ENCODE measurements around the gene EGFL6.

Gene EGFL6

GRCh38 chrX:13655674-13656073, 86.3 kb downstream of the EGFL6 start:
- no peak overlapping the region for H3K27ac ChIP-seq
- no peaks in the 10 kb centered on the region for H3K9me3 ChIP-seq (ENCODE audit: severe bottlenecking)
- no peaks in the 10 kb centered on the region for H3K36me3 ChIP-seq
- no peak for DNase-seq
- peaks cover 6% of the 10 kb centered on the region for H3K27me3 ChIP-seq (ENCODE audit: insufficient read depth, low read depth, severe bottlenecking)
- no peak overlapping the region for H3K4me3 ChIP-seq (ENCODE audit: low read depth, low read length)
- TF ChIP-seq CTCF (IDR thresholded peaks at IDR 0.05; ENCODE audit: low read depth, low read length): no peak

GRCh38 chrX:13658602-13659001, 89.2 kb downstream of the EGFL6 start:
- Histone ChIP-seq H3K4me3 (ENCODE audit: low read depth, low read length) (no peak overlapping the region), H3K27me3 (ENCODE audit: insufficient read depth, low read depth, severe bottlenecking) (no peaks in the 10 kb centered on the region), H3K36me3 (peaks cover 2% of the 10 kb centered on the region; the same call in 1 of the 2 replicates), H3K27ac (no peak overlapping the region), H3K9me3 (ENCODE audit: severe bottlenecking) (no peaks in the 10 kb centered on the region)
- no peak for DNase-seq
- peak; percentile 43 for TF ChIP-seq CTCF (IDR thresholded peaks at IDR 0.05; ENCODE audit: low read depth, low read length)

GRCh38 chrX:13659063-13659462, 89.7 kb downstream of the EGFL6 start:
- no peak overlapping the region for H3K4me3 ChIP-seq (ENCODE audit: low read depth, low read length)

GRCh38 chrX:13661735-13662288, 92.4 kb downstream of the EGFL6 start:
- no peaks in the 10 kb centered on the region for H3K9me3 ChIP-seq (ENCODE audit: severe bottlenecking)
- H3K36me3 ChIP-seq: peaks cover 2% of the 10 kb centered on the region; the same call in 1 of the 2 replicates
- TF ChIP-seq CTCF (IDR thresholded peaks at IDR 0.05; ENCODE audit: low read depth, low read length): no peak
- no peak overlapping the region for H3K4me3 ChIP-seq (ENCODE audit: low read depth, low read length)
- no peak for DNase-seq
- H3K27me3 ChIP-seq (ENCODE audit: insufficient read depth, low read depth, severe bottlenecking): no peaks in the 10 kb centered on the region
- H3K27ac ChIP-seq: no peak overlapping the region

More at GRCh38 chrX:13659063-13659462, 89.7 kb downstream of the EGFL6 start:
- Histone ChIP-seq H3K36me3 (peaks cover 2% of the 10 kb centered on the region; the same call in 1 of the 2 replicates), H3K27ac (no peak overlapping the region), H3K9me3 (ENCODE audit: severe bottlenecking) (no peaks in the 10 kb centered on the region), H3K27me3 (ENCODE audit: insufficient read depth, low read depth, severe bottlenecking) (no peaks in the 10 kb centered on the region)
- DNase-seq: no peak
- no peak for TF ChIP-seq CTCF (IDR thresholded peaks at IDR 0.05; ENCODE audit: low read depth, low read length)

GRCh38 chrX:13662355-13662791, 93.0 kb downstream of the EGFL6 start:
- TF ChIP-seq CTCF (IDR thresholded peaks at IDR 0.05; ENCODE audit: low read depth, low read length): no peak
- peaks cover 2% of the 10 kb centered on the region; the same call in 1 of the 2 replicates for H3K36me3 ChIP-seq
- DNase-seq: no peak
- no peak overlapping the region for H3K4me3 ChIP-seq (ENCODE audit: low read depth, low read length)
- no peak overlapping the region for H3K27ac ChIP-seq
- H3K27me3 ChIP-seq (ENCODE audit: insufficient read depth, low read depth, severe bottlenecking): no peaks in the 10 kb centered on the region
- no peaks in the 10 kb centered on the region for H3K9me3 ChIP-seq (ENCODE audit: severe bottlenecking)

GRCh38 chrX:13664020-13664419, 94.6 kb downstream of the EGFL6 start:
- peaks cover 2% of the 10 kb centered on the region; the same call in 1 of the 2 replicates for H3K36me3 ChIP-seq
- TF ChIP-seq CTCF (IDR thresholded peaks at IDR 0.05; ENCODE audit: low read depth, low read length): no peak
- no peaks in the 10 kb centered on the region for H3K9me3 ChIP-seq (ENCODE audit: severe bottlenecking)
- H3K4me3 ChIP-seq (ENCODE audit: low read depth, low read length): no peak overlapping the region
- no peaks in the 10 kb centered on the region for H3K27me3 ChIP-seq (ENCODE audit: insufficient read depth, low read depth, severe bottlenecking)
- H3K27ac ChIP-seq: no peak overlapping the region
- no peak for DNase-seq

All from WERI-Rb-1 (cell line).